Gastrocnemius medialis (tissue), 4 donors: ENCODE measurements around the gene NUP43.

Experiments used
- POLR2A ChIP-seq, 2 donors: fragments of 450-650 bp; IDR thresholded peaks; one replicate each; pipeline ENCODE4 v1.6.1; 2017; ENCODE audit warnings: antibody characterized with exemption in 2 of 2, mild to moderate bottlenecking in 2 of 2, moderate library complexity in 2 of 2
- TF ChIP-seq, protein P1 (sequence below), 5 experiments: fragments of 450-650 bp in 3 of 5; fragments of 200-600 bp in 2 of 5; sonication (generic) in 2 of 5; IDR thresholded peaks in 4 of 5; conservative IDR thresholded peaks in 1 of 5; 1 replicate in 4 of 5; 2 replicates in 1 of 5; pipeline ENCODE4 v1.5.1; 2016 to 2019; ENCODE audit warnings: antibody characterized with exemption in 5 of 5, mild to moderate bottlenecking in 3 of 5, moderate library complexity in 3 of 5

DNA sequence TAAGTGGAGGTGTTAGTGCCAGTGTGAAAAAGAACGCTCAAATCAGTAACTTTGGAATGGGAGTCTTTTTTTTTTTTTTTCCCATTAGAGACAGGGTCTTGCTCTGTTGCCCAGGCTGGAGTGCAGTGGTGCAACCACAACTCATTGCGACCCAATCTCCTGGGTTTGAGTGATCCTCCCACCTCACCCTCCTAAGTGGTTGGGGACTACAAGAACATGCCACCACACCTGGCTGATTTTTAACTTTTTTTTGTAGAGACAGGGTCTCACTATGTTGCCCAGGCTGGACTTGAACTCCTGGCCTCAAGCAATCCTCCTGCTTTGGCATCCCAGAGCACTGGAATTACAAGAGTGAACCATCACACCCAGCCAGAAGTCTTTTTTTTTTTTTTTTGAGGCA, 48.2 kb downstream of the NUP43 start:
- TF ChIP-seq POLR2A (IDR thresholded peaks at IDR 0.05): no peak
- TF ChIP-seq, protein P1, sequence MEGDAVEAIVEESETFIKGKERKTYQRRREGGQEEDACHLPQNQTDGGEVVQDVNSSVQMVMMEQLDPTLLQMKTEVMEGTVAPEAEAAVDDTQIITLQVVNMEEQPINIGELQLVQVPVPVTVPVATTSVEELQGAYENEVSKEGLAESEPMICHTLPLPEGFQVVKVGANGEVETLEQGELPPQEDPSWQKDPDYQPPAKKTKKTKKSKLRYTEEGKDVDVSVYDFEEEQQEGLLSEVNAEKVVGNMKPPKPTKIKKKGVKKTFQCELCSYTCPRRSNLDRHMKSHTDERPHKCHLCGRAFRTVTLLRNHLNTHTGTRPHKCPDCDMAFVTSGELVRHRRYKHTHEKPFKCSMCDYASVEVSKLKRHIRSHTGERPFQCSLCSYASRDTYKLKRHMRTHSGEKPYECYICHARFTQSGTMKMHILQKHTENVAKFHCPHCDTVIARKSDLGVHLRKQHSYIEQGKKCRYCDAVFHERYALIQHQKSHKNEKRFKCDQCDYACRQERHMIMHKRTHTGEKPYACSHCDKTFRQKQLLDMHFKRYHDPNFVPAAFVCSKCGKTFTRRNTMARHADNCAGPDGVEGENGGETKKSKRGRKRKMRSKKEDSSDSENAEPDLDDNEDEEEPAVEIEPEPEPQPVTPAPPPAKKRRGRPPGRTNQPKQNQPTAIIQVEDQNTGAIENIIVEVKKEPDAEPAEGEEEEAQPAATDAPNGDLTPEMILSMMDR (IDR thresholded peaks at IDR 0.05 in 4 of 5, conservative IDR thresholded peaks at IDR 0.05 in 1 of 5): no peak
